Brain microvascular endothelial cell (primary cell): ENCODE data around the gene RAET1L.
"Not testable (repeated sequence)": the region's sequence is repeated elsewhere in the genome, so short reads cannot be mapped to it uniquely, and the experiment has no call there.

ENCODE experiments used
- DNase-seq: peaks from one replicate; pipeline ENCODE4 v3.0.0-alpha.2; 2020
- H3K27ac ChIP-seq: fragments of 250-450 bp; sonication (Bioruptor Pico); 2 replicates; pipeline ENCODE4 v1.5.1; 2020; ENCODE audit warnings: mild to moderate bottlenecking, moderate library complexity
- H3K27me3 ChIP-seq: fragments of 250-450 bp; sonication (Bioruptor Pico); replicated peaks from 2 replicates; pipeline ENCODE4 v1.5.1; 2020; ENCODE audit warnings: mild to moderate bottlenecking
- H3K36me3 ChIP-seq: fragments of 250-450 bp; sonication (Bioruptor Pico); replicated peaks from 2 replicates; pipeline ENCODE4 v1.5.1; 2020; ENCODE audit warnings: mild to moderate bottlenecking
- H3K4me3 ChIP-seq: 2 replicates; pipeline ENCODE4 v1.5.1; 2011; ENCODE audit warnings: low read depth, mild to moderate bottlenecking, control low read depth, low read length, moderate library complexity
- CTCF ChIP-seq: IDR thresholded peaks from 2 replicates; pipeline ENCODE4 v1.5.1; 2011; ENCODE audit warnings: low read depth, mild to moderate bottlenecking, moderate library complexity, low read length, control low read depth, inconsistent platforms; ENCODE audit errors: missing control alignments
- in situ Hi-C: cut with HindIII; loops from 2 replicates; pipeline ENCODE4 v1.10.0; 2017; ENCODE audit warnings: low sequenced_read_pairs, low pct_ligation_motif_present

RAET1L gene

GRCh38 chr6:150068720-150069648 is 43.7 kb upstream of the RAET1L start, which contains the start of gene ULBP3:
ULBP3 (minus strand) TSS chr6:150069121; CDS start chr6:150069066, 55 bp downstream.
- no peaks in the 10 kb centered on the region for H3K36me3 ChIP-seq

GRCh38 chr6:150068151-150068550 is 42.8 kb upstream of the RAET1L start:
- H3K27ac ChIP-seq: no peak overlapping the region
- in situ Hi-C loops: no loop called here
- TF ChIP-seq CTCF: no peak
- H3K27me3 ChIP-seq: no peaks in the 10 kb centered on the region
- H3K36me3 ChIP-seq: no peaks in the 10 kb centered on the region
- no peak for DNase-seq
- H3K4me3 ChIP-seq: peak overlapping the region; percentile 75

More at GRCh38 chr6:150068720-150069648, 43.7 kb upstream of the RAET1L start, which contains the start of gene ULBP3:
- DNase-seq: peak; percentile 93
- TF ChIP-seq CTCF: peak; percentile 75
- no peaks in the 10 kb centered on the region for H3K27me3 ChIP-seq
- H3K4me3 ChIP-seq: peak within 1 kb of the TSS; percentile 75
- peak within 1 kb of the TSS; percentile 45 for H3K27ac ChIP-seq
- in situ Hi-C loops: no loop called here

GRCh38 chr6:150065083-150065482 is 39.8 kb upstream of the RAET1L start:
- no peak for TF ChIP-seq CTCF
- H3K27me3 ChIP-seq: no peaks in the 10 kb centered on the region
- DNase-seq: no peak
- no peaks in the 10 kb centered on the region for H3K36me3 ChIP-seq
- H3K27ac ChIP-seq: no peak overlapping the region
- H3K4me3 ChIP-seq: no peak overlapping the region
- in situ Hi-C loops: no loop called here

DNA sequence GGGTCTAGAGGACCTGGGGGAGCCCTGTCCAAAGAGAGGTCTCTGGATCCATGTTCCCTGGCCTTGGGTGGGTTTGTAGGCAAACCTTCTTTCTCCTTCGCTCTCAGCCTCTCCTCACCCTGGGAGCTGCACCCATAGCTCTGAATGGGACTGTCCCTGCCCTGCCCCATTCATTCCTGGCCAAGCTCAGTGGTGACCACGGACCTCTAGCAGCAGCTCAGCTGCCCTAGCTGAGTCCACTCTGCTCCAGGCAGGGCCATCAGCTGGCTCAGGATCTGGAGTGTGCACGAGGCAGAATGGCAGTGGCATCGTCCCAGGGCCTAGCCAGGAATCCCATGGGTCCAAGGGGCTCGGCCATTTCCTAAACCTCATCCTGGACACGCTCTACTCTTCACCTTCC is 38.3 kb upstream of the RAET1L start:
- no peak for TF ChIP-seq CTCF
- Histone ChIP-seq H3K27ac (no peak overlapping the region), H3K36me3 (no peaks in the 10 kb centered on the region), H3K4me3 (no peak overlapping the region), H3K27me3 (no peaks in the 10 kb centered on the region)
- in situ Hi-C loops: no loop called here
- no peak for DNase-seq

DNA sequence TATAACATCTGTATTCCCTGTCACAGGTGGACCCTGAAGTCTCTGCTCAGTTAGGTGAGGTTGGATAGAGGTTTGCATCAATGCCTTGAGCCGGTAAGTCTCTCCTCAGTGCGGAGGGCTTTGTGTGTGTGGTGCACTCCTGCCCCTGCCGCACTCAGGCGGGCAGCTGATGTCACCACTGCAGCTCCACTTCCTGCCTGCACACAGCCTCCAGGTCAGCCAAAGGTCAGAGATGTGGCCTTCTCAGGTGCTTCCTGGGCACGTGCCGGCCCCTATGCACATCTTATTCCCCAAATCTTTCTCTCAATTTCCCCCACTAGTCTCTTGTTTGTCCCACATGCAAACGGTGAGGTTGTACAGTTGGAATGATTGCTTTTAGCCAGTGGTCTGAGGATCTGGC is 34.6 kb upstream of the RAET1L start:
- H3K36me3 ChIP-seq, in situ Hi-C loops, DNase-seq, H3K4me3 ChIP-seq, H3K27ac ChIP-seq, H3K27me3 ChIP-seq: not testable (repeated sequence)

GRCh38 chr6:150058986-150059385 is 33.7 kb upstream of the RAET1L start:
- no peak for DNase-seq
- H3K27me3 ChIP-seq: peaks cover 10% of the 10 kb centered on the region
- no peak overlapping the region for H3K4me3 ChIP-seq
- H3K36me3 ChIP-seq: no peaks in the 10 kb centered on the region
- in situ Hi-C loops: no loop called here
- no peak overlapping the region for H3K27ac ChIP-seq
- no peak for TF ChIP-seq CTCF
